HFFc6 (cell line): ENCODE data around the gene GNB1L. TPM values are rescaled to one million over a fixed set of nuclear protein-coding genes. Genes with fewer than 3 reads are reported as not detected.

Experiments
- DNase-seq: peaks from one replicate; pipeline ENCODE4 v3.0.0-alpha.2; 2018
- H3K27ac Mint-ChIP-seq: 2 replicates; pipeline ENCODE4 v1.8.0; 2020; ENCODE audit warnings: mild to moderate bottlenecking, mixed read lengths
- H3K27me3 Mint-ChIP-seq: 2 replicates; pipeline ENCODE4 v1.8.0; 2021; ENCODE audit warnings: mild to moderate bottlenecking, moderate library complexity, mixed read lengths; ENCODE audit not compliant: insufficient read depth
- H3K36me3 Mint-ChIP-seq: 2 replicates; pipeline ENCODE4 v1.8.0; 2021; ENCODE audit warnings: low read depth, mixed read lengths
- H3K4me1 Mint-ChIP-seq: 2 replicates; pipeline ENCODE4 v1.8.0; 2020; ENCODE audit warnings: low read depth, mixed read lengths
- H3K4me3 Mint-ChIP-seq: 2 replicates; pipeline ENCODE4 v1.8.0; 2020; ENCODE audit warnings: mild to moderate bottlenecking, moderate library complexity, mixed read lengths
- H3K9me3 Mint-ChIP-seq: 2 replicates; pipeline ENCODE4 v1.8.0; 2020; ENCODE audit warnings: mild to moderate bottlenecking, mixed read lengths
- total RNA-seq, 6 experiments: library from RNA; stranded (reverse); fragmentation: NEBNext Ultra II Directional; extraction: Animal tissue kit (Norgen Biotek cat#: 25700); gene quantifications; 2 replicates in 1 of 6; 3 replicates in 5 of 6; pipeline ENCODE4 v1.2.3, GENCODE V29; 2021
- TF ChIP-seq, protein P1 (sequence below): fragments of 200-600 bp; sonication (generic); IDR thresholded peaks from 2 replicates; pipeline ENCODE4 v1.5.0; 2021; ENCODE audit warnings: antibody characterized with exemption, mild to moderate bottlenecking

Gene GNB1L
- total RNA-seq, 6 experiments from 2014 or later = 6.6 to 9.6 (median 7.6) TPM

DNA sequence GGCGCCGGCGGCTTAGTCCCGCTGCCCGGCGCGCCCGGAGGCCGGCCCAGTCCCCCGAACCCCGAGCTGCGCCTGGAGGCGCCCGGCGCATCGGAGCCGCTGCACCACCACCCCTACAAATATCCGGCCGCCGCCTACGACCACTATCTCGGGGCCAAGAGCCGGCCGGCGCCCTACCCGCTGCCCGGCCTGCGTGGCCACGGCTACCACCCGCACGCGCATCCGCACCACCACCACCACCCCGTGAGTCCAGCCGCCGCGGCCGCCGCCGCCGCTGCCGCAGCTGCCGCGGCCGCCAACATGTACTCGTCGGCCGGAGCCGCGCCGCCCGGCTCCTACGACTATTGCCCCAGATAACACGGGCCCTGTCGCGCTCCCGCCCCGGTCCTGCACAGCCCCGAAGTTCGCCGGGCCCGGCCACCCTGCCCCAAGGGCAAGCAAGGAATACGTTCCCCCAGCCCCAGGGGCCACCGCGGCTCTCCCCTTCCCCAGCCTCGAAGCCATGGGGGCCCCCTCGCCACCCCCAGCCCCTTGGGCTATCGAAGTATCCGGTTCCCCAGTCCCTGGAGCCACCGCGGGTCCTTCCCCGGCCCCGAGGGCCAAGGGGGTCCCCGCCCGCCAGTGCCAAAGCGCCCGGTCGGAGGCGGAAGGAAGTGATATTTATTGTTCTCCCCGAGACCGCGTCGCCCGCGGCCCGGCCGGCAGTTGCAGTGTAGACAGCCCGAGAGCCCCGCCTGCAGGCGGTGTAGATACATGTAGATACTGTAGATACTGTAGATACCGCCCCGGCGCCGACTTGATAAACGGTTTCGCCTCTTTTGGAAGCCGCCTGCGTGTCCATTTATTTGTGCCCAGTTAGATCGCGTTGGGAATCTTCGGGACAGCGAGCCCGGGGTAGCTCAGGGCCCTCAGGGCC lies 87.9 kb downstream of the GNB1L start:
- DNase-seq = no peak
- peaks cover 17% of the 10 kb centered on the region for H3K27me3 Mint-ChIP-seq
- TF ChIP-seq, protein P1, sequence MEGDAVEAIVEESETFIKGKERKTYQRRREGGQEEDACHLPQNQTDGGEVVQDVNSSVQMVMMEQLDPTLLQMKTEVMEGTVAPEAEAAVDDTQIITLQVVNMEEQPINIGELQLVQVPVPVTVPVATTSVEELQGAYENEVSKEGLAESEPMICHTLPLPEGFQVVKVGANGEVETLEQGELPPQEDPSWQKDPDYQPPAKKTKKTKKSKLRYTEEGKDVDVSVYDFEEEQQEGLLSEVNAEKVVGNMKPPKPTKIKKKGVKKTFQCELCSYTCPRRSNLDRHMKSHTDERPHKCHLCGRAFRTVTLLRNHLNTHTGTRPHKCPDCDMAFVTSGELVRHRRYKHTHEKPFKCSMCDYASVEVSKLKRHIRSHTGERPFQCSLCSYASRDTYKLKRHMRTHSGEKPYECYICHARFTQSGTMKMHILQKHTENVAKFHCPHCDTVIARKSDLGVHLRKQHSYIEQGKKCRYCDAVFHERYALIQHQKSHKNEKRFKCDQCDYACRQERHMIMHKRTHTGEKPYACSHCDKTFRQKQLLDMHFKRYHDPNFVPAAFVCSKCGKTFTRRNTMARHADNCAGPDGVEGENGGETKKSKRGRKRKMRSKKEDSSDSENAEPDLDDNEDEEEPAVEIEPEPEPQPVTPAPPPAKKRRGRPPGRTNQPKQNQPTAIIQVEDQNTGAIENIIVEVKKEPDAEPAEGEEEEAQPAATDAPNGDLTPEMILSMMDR = peak; percentile 45

DNA sequence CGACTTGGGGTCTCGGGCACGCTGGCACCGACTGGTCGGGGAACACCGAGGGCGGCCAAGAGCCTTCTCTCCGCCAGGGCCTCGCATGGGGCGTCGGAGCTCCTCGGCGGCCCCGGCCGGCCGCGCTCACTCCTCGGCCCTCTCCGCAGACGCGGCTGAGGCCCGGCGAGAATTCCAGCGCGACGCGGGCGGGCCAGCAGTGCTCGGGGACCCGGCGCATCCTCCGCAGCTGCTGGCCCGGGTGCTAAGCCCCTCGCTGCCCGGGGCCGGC lies 88.5 kb downstream of the GNB1L start:
- DNase-seq = no peak
- Mint-ChIP-seq H3K27me3 (peaks cover 18% of the 10 kb centered on the region), H3K4me3 (no peak overlapping the region), H3K4me1 (no peaks in the 10 kb centered on the region), H3K36me3 (no peaks in the 10 kb centered on the region), H3K9me3 (no peaks in the 10 kb centered on the region), H3K27ac (no peak overlapping the region)
- TF ChIP-seq, protein P1 = no peak

More for the DNA sequence above, 87.9 kb downstream of the GNB1L start:
- Mint-ChIP-seq H3K9me3 (no peaks in the 10 kb centered on the region), H3K36me3 (no peaks in the 10 kb centered on the region), H3K27ac (no peak overlapping the region), H3K4me3 (peak overlapping the region; percentile 34), H3K4me1 (no peaks in the 10 kb centered on the region)

DNA sequence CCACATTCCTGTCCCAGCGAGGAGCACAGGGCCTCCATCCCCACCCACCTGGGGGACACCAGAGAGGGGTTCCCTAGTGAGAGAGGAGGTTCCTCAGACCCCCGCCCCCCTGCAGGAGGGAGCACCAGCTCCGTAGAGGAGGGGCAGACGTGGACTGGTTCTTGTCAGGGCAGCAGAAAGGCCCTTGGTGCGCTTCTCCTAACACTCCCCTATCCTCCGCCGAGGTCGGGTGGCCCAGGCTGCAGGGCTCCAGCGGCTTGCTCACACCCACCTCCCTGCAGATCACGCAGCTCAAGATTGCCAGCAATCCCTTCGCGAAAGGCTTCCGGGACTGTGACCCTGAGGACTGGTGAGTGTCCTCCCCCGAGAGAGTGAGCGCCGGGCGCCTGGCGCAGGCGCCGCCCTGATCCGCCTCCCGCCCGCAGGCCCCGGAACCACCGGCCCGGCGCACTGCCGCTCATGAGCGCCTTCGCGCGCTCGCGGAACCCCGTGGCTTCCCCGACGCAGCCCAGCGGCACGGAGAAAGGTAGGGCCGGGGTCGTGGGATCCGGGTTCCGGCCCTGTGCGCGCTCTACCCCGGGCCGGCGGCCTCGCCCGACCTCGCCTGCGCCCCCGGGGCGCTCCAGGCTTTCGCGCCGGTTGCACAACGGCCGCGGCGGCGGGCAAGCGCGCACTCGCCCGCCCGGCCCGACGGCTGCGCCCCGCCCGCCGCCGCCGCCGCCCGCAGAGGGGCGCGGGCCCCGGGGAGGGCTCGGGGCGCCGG lies 89.0 kb downstream of the GNB1L start:
- H3K4me1 Mint-ChIP-seq = no peaks in the 10 kb centered on the region
- H3K9me3 Mint-ChIP-seq = no peaks in the 10 kb centered on the region
- H3K36me3 Mint-ChIP-seq = no peaks in the 10 kb centered on the region
- no peak for DNase-seq
- TF ChIP-seq, protein P1 = no peak
- H3K27me3 Mint-ChIP-seq = peaks cover 18% of the 10 kb centered on the region
- H3K27ac Mint-ChIP-seq = no peak overlapping the region
- no peak overlapping the region for H3K4me3 Mint-ChIP-seq

DNA sequence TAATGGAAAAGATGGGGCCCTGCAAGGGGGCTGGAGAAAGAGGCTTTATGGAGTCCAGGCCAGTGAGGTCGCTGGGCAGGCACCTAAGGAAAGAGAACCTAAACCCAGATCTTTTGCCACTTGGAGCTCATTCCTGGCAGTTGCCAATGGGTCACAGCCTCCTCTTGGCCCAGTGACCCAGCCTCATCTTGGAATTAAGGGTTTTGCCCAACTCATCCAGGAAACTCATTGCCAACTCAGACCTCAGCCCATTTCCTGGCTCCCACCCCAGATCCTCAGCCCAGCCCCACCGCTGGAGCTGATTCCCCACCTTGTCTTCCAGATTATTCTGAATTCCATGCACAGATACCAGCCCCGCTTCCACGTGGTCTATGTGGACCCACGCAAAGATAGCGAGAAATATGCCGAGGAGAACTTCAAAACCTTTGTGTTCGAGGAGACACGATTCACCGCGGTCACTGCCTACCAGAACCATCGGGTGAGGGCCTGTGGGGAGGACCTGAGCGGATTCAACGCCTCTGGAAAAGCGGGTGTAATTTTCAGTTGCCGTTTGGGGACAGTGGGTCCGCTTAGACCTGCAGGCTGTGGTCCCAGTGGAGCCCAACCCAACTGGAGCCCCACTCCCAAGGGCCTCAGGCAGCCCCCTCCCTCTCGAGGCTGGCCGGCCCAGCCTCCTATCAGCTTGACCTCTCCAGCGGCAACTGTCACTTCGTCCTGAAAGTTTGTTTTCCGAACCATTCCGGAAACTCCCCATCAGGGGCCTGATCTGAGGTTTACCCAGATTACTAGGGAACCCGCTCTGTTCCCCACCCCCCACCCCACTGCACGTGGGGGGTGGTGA lies 89.8 kb downstream of the GNB1L start:
- Mint-ChIP-seq H3K4me3 (peak overlapping the region; percentile 12; the same call in 1 of the 2 replicates), H3K9me3 (no peaks in the 10 kb centered on the region)
- TF ChIP-seq, protein P1 = no peak

DNA sequence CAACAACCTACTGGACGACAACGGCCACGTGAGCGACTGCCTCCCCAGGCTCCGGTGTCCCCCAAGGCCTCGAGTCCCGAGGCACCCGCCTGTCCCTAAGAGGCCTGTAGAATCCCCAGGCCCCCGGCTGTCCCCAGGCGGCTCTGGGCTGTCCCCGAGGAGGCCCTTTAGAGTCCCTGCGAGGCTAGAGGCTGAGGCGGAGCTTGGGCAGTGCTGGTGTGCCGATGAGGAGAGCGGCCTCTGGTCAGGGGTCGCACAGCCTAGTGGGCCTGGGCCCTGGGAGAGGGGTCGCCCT lies 90.4 kb downstream of the GNB1L start:
- TF ChIP-seq, protein P1 = no peak
- H3K4me1 Mint-ChIP-seq = peaks cover 12% of the 10 kb centered on the region
- H3K4me3 Mint-ChIP-seq = no peak overlapping the region
- peaks cover 23% of the 10 kb centered on the region for H3K27me3 Mint-ChIP-seq
- DNase-seq = no peak
- no peaks in the 10 kb centered on the region; the same call in 1 of the 2 replicates for H3K36me3 Mint-ChIP-seq
- H3K27ac Mint-ChIP-seq = no peak overlapping the region
- H3K9me3 Mint-ChIP-seq = no peaks in the 10 kb centered on the region

More for the DNA sequence above, 89.8 kb downstream of the GNB1L start:
- DNase-seq = no peak
- Mint-ChIP-seq H3K36me3 (no peaks in the 10 kb centered on the region; the same call in 1 of the 2 replicates), H3K4me1 (peaks cover 7% of the 10 kb centered on the region), H3K27ac (no peak overlapping the region), H3K27me3 (peaks cover 22% of the 10 kb centered on the region)
